A673 (cell line): ENCODE results near the gene MOGAT2. TPM values are rescaled to one million over a fixed set of nuclear protein-coding genes. Genes with fewer than 3 reads are reported as not detected.

Experiments used
- BruUV-seq: library from RNA; stranded (reverse); fragments of 400-500 nt; replicated peaks from 2 replicates; lab custom pipeline; 2021; lab: Mats Ljungman, UMichigan
- CTCF ChIA-PET: fragments of 300-600 bp; sonication (Branson Sonifier 250); formaldehyde crosslinking; loops from one replicate; lab custom pipeline; 2022; ENCODE audit warnings: antibody characterized with exemption; lab: Charles Lee
- POLR2A ChIA-PET: fragments of 300-600 bp; sonication (Branson Sonifier 250); formaldehyde crosslinking; loops from one replicate; lab custom pipeline; 2022; ENCODE audit warnings: antibody characterized with exemption; ENCODE audit not compliant: low non-redundant PET; lab: Charles Lee
- DNase-seq: peaks from one replicate; pipeline ENCODE4 v3.0.0-alpha.2; 2015; ENCODE audit warnings: low spot score
- H3K27ac ChIP-seq: fragments of 200-600 bp; sonication (generic); 2 replicates; pipeline ENCODE4 v1.5.1; 2016; ENCODE audit warnings: mixed run types, low read depth, mild to moderate bottlenecking, mixed read lengths, antibody characterized with exemption, low read length; ENCODE audit not compliant: poor library complexity, severe bottlenecking
- H3K27me3 ChIP-seq: fragments of 200-600 bp; sonication (generic); replicated peaks from 2 replicates; pipeline ENCODE4 v1.6.1; 2017; ENCODE audit warnings: mixed run types, low read depth, mild to moderate bottlenecking, mixed read lengths, antibody characterized with exemption, low read length; ENCODE audit not compliant: insufficient read depth, poor library complexity
- H3K36me3 ChIP-seq: fragments of 200-600 bp; sonication (generic); 2 replicates; pipeline ENCODE4 v1.6.1; 2016; ENCODE audit warnings: mixed run types, mild to moderate bottlenecking, mixed read lengths, antibody characterized with exemption, low read length; ENCODE audit not compliant: insufficient read depth, poor library complexity, severe bottlenecking
- H3K4me1 ChIP-seq: fragments of 200-600 bp; sonication (generic); 2 replicates; pipeline ENCODE4 v1.6.1; 2017; ENCODE audit warnings: mixed run types, mild to moderate bottlenecking, mixed read lengths, antibody characterized with exemption, low read length; ENCODE audit not compliant: insufficient read depth, poor library complexity, severe bottlenecking
- H3K4me3 ChIP-seq: fragments of 200-600 bp; sonication (generic); 2 replicates; pipeline ENCODE4 v1.5.1; 2016; ENCODE audit warnings: low read depth, mixed run types, mild to moderate bottlenecking, mixed read lengths, low read length; ENCODE audit not compliant: poor library complexity, severe bottlenecking
- H3K9me3 ChIP-seq: fragments of 200-600 bp; sonication (generic); 2 replicates; pipeline ENCODE4 v1.6.1; 2016; ENCODE audit warnings: mixed run types, low read depth, mild to moderate bottlenecking, mixed read lengths, antibody characterized with exemption, low read length; ENCODE audit not compliant: poor library complexity, severe bottlenecking
- EZH2 ChIP-seq: fragments of 200-600 bp; sonication (generic); IDR thresholded peaks from 2 replicates; pipeline ENCODE4 v1.6.1; 2017; ENCODE audit warnings: borderline replicate concordance, low read depth, mild to moderate bottlenecking, mixed read lengths, antibody characterized with exemption, low read length; ENCODE audit not compliant: poor library complexity, severe bottlenecking
- intact Hi-C: fragments of 100-400 bp; cut with micrococcal nuclease; formaldehyde crosslinking; loops from one replicate; pipeline ENCODE4 v1.10.0; 2022; ENCODE audit not compliant: unreplicated experiment
- total RNA-seq: library from RNA; stranded (reverse); gene quantifications from 2 replicates; pipeline ENCODE4 v1.2.3, GENCODE V29; 2021
- TF ChIP-seq, protein P1 (sequence below): fragments of 300-800, 200-600 bp; sonication (generic); conservative IDR thresholded peaks from 2 replicates; pipeline ENCODE4 v1.5.1; 2017; ENCODE audit warnings: low read depth, mild to moderate bottlenecking, antibody characterized with exemption, low read length, moderate library complexity, mixed read lengths

MOGAT2 gene
- total RNA-seq, 1 experiment from 2014 or later: not detected

DNA sequence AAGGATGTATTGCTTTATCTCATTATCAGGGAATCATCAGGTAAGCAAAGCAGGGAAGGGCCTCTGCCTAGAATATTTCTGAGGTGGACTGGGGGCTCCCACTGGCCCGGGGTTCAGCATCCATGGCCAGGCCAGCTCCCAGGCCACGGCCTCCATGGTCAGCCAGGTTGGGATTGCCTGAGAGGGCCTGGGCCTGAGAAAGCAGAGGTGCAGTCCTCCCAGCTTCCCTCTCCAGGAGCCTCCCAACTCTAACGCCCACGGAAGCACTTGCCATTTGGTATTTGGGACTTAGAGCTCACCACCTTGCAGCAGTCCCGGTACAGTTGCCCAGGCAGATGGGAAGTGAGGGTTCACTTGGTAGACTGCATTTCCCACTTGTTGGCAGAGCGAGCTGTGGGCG lies 63.7 kb downstream of the MOGAT2 start:
- H3K36me3 ChIP-seq: no peaks in the 10 kb centered on the region
- no peak for DNase-seq
- no peaks in the 10 kb centered on the region for H3K27me3 ChIP-seq
- H3K27ac ChIP-seq: no peak overlapping the region
- POLR2A ChIA-PET: no interaction called here
- no TSS peak for BruUV-seq
- no peak overlapping the region for H3K4me3 ChIP-seq
- H3K4me1 ChIP-seq: no peaks in the 10 kb centered on the region
- intact Hi-C loops: no loop called here
- H3K9me3 ChIP-seq: no peaks in the 10 kb centered on the region
- TF ChIP-seq, protein P1, sequence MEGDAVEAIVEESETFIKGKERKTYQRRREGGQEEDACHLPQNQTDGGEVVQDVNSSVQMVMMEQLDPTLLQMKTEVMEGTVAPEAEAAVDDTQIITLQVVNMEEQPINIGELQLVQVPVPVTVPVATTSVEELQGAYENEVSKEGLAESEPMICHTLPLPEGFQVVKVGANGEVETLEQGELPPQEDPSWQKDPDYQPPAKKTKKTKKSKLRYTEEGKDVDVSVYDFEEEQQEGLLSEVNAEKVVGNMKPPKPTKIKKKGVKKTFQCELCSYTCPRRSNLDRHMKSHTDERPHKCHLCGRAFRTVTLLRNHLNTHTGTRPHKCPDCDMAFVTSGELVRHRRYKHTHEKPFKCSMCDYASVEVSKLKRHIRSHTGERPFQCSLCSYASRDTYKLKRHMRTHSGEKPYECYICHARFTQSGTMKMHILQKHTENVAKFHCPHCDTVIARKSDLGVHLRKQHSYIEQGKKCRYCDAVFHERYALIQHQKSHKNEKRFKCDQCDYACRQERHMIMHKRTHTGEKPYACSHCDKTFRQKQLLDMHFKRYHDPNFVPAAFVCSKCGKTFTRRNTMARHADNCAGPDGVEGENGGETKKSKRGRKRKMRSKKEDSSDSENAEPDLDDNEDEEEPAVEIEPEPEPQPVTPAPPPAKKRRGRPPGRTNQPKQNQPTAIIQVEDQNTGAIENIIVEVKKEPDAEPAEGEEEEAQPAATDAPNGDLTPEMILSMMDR: no peak
- TF ChIP-seq EZH2: no peak
- CTCF ChIA-PET: no interaction called here

DNA sequence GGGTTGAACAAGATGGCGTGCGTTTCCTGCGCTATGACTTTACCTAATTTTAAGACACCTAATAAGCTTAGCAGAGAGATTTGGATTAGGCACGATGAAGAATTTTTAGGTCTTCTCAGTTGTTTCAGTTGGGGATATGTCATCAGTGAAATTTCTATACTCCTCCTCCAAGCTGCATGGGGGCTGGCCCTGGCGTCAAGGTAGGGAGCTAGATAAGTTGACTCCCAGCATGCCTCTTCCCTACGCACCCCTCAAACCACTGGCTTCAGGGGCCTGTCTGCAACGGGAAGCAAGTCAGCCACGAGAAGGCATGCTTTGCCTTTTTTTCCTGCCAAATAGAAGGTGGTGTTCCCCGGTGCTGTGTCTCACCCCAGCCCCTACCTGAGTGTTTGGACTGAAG lies 64.2 kb downstream of the MOGAT2 start:
- CTCF ChIA-PET: no interaction called here
- intact Hi-C loops: no loop called here
- no peak for DNase-seq
- Histone ChIP-seq H3K9me3 (no peaks in the 10 kb centered on the region), H3K36me3 (no peaks in the 10 kb centered on the region), H3K27me3 (no peaks in the 10 kb centered on the region), H3K4me3 (no peak overlapping the region), H3K4me1 (no peaks in the 10 kb centered on the region), H3K27ac (no peak overlapping the region)
- POLR2A ChIA-PET: no interaction called here
- no TSS peak for BruUV-seq
- TF ChIP-seq EZH2: no peak
- TF ChIP-seq, protein P1: no peak

Other genes starting within 250 kb of the MOGAT2 start
- gene GDPD5, start 191.9 kb upstream of the MOGAT2 start, total RNA-seq: 1.4 and 3.5 TPM in 2 replicates
- gene SERPINH1, start 155.6 kb upstream of the MOGAT2 start, total RNA-seq: 264 and 268 TPM in 2 replicates
- 0.24 TPM in 1 of 2 replicates, not detected in the other for gene MAP6, start 48.8 kb upstream of the MOGAT2 start, total RNA-seq
- 3.7 and 4.1 TPM in 2 replicates for gene DGAT2, start 50.9 kb downstream of the MOGAT2 start, total RNA-seq
- 19.6 and 21.1 TPM in 2 replicates for gene UVRAG, start 97.4 kb downstream of the MOGAT2 start, total RNA-seq